Nephron (organoid): ENCODE measurements around the gene FGFR3.
"Not testable (repeated sequence)": the region's sequence is repeated elsewhere in the genome, so short reads cannot be mapped to it uniquely, and the experiment has no call there.

Experiments used
- H3K27ac Mint-ChIP-seq, 3 experiments: 2 replicates each; pipeline ENCODE4 v1.8.0; 2020; ENCODE audit warnings: mixed read lengths in 3 of 3, mild to moderate bottlenecking in 2 of 3, moderate library complexity in 1 of 3
- H3K27me3 Mint-ChIP-seq: 2 replicates; pipeline ENCODE4 v1.8.0; 2021; ENCODE audit warnings: low read depth, mild to moderate bottlenecking, moderate library complexity, mixed read lengths
- H3K36me3 Mint-ChIP-seq: 2 replicates; pipeline ENCODE4 v1.8.0; 2020; ENCODE audit warnings: low read depth, mixed read lengths
- H3K4me1 Mint-ChIP-seq: 2 replicates; pipeline ENCODE4 v1.8.0; 2020; ENCODE audit warnings: mixed read lengths
- H3K4me3 Mint-ChIP-seq, 3 experiments: 2 replicates each; pipeline ENCODE4 v1.8.0; 2020; ENCODE audit warnings: mild to moderate bottlenecking in 3 of 3, mixed read lengths in 3 of 3, moderate library complexity in 2 of 3
- H3K9me3 Mint-ChIP-seq: 2 replicates; pipeline ENCODE4 v1.8.0; 2020; ENCODE audit warnings: mixed read lengths
- CTCF ChIP-seq, 3 experiments: fragments of 200-600 bp; sonication (generic); IDR thresholded peaks; one replicate each; pipeline ENCODE4 v1.5.0; 2021; ENCODE audit warnings: antibody characterized with exemption in 3 of 3; ENCODE audit not compliant: unreplicated experiment in 3 of 3

The FGFR3 gene

GRCh38 chr4:1833307-1834046 lies 40.4 kb downstream of the FGFR3 start:
- Mint-ChIP-seq H3K9me3 (peaks cover 10% of the 10 kb centered on the region), H3K27ac (no peak overlapping the region), H3K36me3 (peaks cover 44% of the 10 kb centered on the region), H3K4me1 (no peaks in the 10 kb centered on the region), H3K27me3 (no peaks in the 10 kb centered on the region), H3K4me3 (no peak overlapping the region)
- no peak for TF ChIP-seq CTCF (IDR thresholded peaks at IDR 0.05; ENCODE audit: unreplicated experiment in 3 of 3)

- Mint-ChIP-seq H3K27ac (peak overlapping the region in 2 of 3 experiments; percentile 30 to 41), H3K27me3 (no peaks in the 10 kb centered on the region), H3K9me3 (peaks cover 10% of the 10 kb centered on the region), H3K36me3 (peaks cover 47% of the 10 kb centered on the region), H3K4me1 (no peaks in the 10 kb centered on the region), H3K4me3 (no peak overlapping the region)
- TF ChIP-seq CTCF (IDR thresholded peaks at IDR 0.05; ENCODE audit: unreplicated experiment in 3 of 3), result no peak
These were observed 41.1 kb downstream of the FGFR3 start for GRCh38 chr4:1834047-1834775.

- not testable (repeated sequence) for H3K27ac Mint-ChIP-seq, H3K4me3 Mint-ChIP-seq, H3K9me3 Mint-ChIP-seq, H3K27me3 Mint-ChIP-seq, H3K4me1 Mint-ChIP-seq
- H3K36me3 Mint-ChIP-seq, result peaks cover 36% of the 10 kb centered on the region
These were observed 42.7 kb downstream of the FGFR3 start for GRCh38 chr4:1835836-1836235.

GRCh38 chr4:1836650-1837049 lies 43.6 kb downstream of the FGFR3 start:
- Mint-ChIP-seq H3K36me3 (peaks cover 35% of the 10 kb centered on the region), H3K4me3 (no peak overlapping the region), H3K27ac (no peak overlapping the region), H3K27me3 (no peaks in the 10 kb centered on the region), H3K9me3 (no peaks in the 10 kb centered on the region), H3K4me1 (no peaks in the 10 kb centered on the region)
- no peak for TF ChIP-seq CTCF (IDR thresholded peaks at IDR 0.05; ENCODE audit: unreplicated experiment in 3 of 3)

GRCh38 chr4:1837069-1837468 lies 44.0 kb downstream of the FGFR3 start:
- H3K36me3 Mint-ChIP-seq, result peaks cover 31% of the 10 kb centered on the region
- TF ChIP-seq CTCF (IDR thresholded peaks at IDR 0.05; ENCODE audit: unreplicated experiment in 3 of 3), result no peak
- no peaks in the 10 kb centered on the region for H3K4me1 Mint-ChIP-seq
- H3K9me3 Mint-ChIP-seq, result no peaks in the 10 kb centered on the region
- H3K27me3 Mint-ChIP-seq, result no peaks in the 10 kb centered on the region
- H3K4me3 Mint-ChIP-seq, result no peak overlapping the region
- H3K27ac Mint-ChIP-seq, result no peak overlapping the region

GRCh38 chr4:1839282-1839681 lies 46.2 kb downstream of the FGFR3 start:
- Mint-ChIP-seq H3K36me3 (peaks cover 36% of the 10 kb centered on the region), H3K9me3 (no peaks in the 10 kb centered on the region), H3K27ac (no peak overlapping the region), H3K4me3 (no peak overlapping the region), H3K27me3 (peaks cover 3% of the 10 kb centered on the region), H3K4me1 (peaks cover 4% of the 10 kb centered on the region)
- TF ChIP-seq CTCF (IDR thresholded peaks at IDR 0.05; ENCODE audit: unreplicated experiment in 3 of 3), result no peak
